ENCODE results near the gene MITD1. TPM values are rescaled to one million over a fixed set of nuclear protein-coding genes. Genes with fewer than 3 reads are reported as not detected.

Gene MITD1
- total RNA-seq, 2 experiments from 2014 or later = 66.3 to 70.9 TPM

GRCh38 chr2:99187011-99187410, 6.2 kb upstream of the MITD1 start:
- H3K9me3 Mint-ChIP-seq (ENCODE audit: low read depth) = no peaks in the 10 kb centered on the region
- H3K4me1 Mint-ChIP-seq = peaks cover 32% of the 10 kb centered on the region
- H3K27ac Mint-ChIP-seq = no peak overlapping the region
- H3K36me3 Mint-ChIP-seq (ENCODE audit: low read depth) = peaks cover 29% of the 10 kb centered on the region
- no peak for ATAC-seq
- ChIA-PET CTCF (no interaction called here), POLR2A (no interaction called here)
- H3K4me3 Mint-ChIP-seq = no peak overlapping the region
- no peak for DNase-seq
- intact Hi-C loops (cut with DNase I, micrococcal nuclease) = no loop called here
- H3K27me3 Mint-ChIP-seq = no peaks in the 10 kb centered on the region

- H3K4me1 Mint-ChIP-seq = peaks cover 41% of the 10 kb centered on the region
- no peaks in the 10 kb centered on the region for H3K9me3 Mint-ChIP-seq (ENCODE audit: low read depth)
- intact Hi-C loops (cut with DNase I, micrococcal nuclease) = loop anchor here (5.0 kb wide), 3 partner anchors 227 to 418 kb away; no protein-coding TSS in a partner anchor
- H3K4me3 Mint-ChIP-seq = no peak overlapping the region
- peaks cover 18% of the 10 kb centered on the region for H3K36me3 Mint-ChIP-seq (ENCODE audit: low read depth)
- H3K27me3 Mint-ChIP-seq = no peaks in the 10 kb centered on the region
- ATAC-seq (no peak), DNase-seq (no peak)
- H3K27ac Mint-ChIP-seq = no peak overlapping the region
- POLR2A ChIA-PET = no interaction called here
- CTCF ChIA-PET = interaction anchor here (1.0 kb wide), 2 partner anchors 13 to 17 kb away, joined by 3 to 5 read pairs; no protein-coding TSS in a partner anchor
Measured at GRCh38 chr2:99184811-99185210, 4.0 kb upstream of the MITD1 start.

- intact Hi-C loops (cut with DNase I, micrococcal nuclease) = loop anchor here (5.0 kb wide), 3 partner anchors 229 to 416 kb away; no protein-coding TSS in a partner anchor
- H3K36me3 Mint-ChIP-seq (ENCODE audit: low read depth) = peaks cover 17% of the 10 kb centered on the region
- H3K27me3 Mint-ChIP-seq = no peaks in the 10 kb centered on the region
- H3K4me3 Mint-ChIP-seq = peak overlapping the region; percentile 3
- ATAC-seq (no peak), DNase-seq (no peak)
- peaks cover 51% of the 10 kb centered on the region for H3K4me1 Mint-ChIP-seq
- ChIA-PET CTCF (interaction anchor here (0.6 kb wide), 1 partner anchor 43 kb away, joined by 4 read pairs; no protein-coding TSS in a partner anchor), POLR2A (interaction anchor here (0.6 kb wide), 1 partner anchor 26 kb away, joined by 3 read pairs; no protein-coding TSS in a partner anchor)
- no peaks in the 10 kb centered on the region for H3K9me3 Mint-ChIP-seq (ENCODE audit: low read depth)
- H3K27ac Mint-ChIP-seq = no peak overlapping the region
Measured at GRCh38 chr2:99183025-99183424, 2.2 kb upstream of the MITD1 start.

- Mint-ChIP-seq H3K9me3 (ENCODE audit: low read depth) (no peaks in the 10 kb centered on the region), H3K27ac (peak overlapping the region; percentile 99), H3K27me3 (no peaks in the 10 kb centered on the region), H3K36me3 (ENCODE audit: low read depth) (peaks cover 21% of the 10 kb centered on the region), H3K4me3 (peak overlapping the region; percentile 96), H3K4me1 (peaks cover 57% of the 10 kb centered on the region)
- intact Hi-C loops (cut with DNase I, micrococcal nuclease) = loop anchor here (1.0 to 5.0 kb wide), 8 partner anchors 26 to 573 kb away; partner anchors contain the start of genes TXNDC9 (in 2 of the 2), C2orf15 (in 1 of the 2), COA5 (in 1 of the 2) and REV1 (in 1 of the 2)
- POLR2A ChIA-PET = no interaction called here
- ATAC-seq (no peak), DNase-seq (no peak)
- CTCF ChIA-PET = interaction anchor here (1.0 to 3.3 kb wide), 3 partner anchors 13 to 532 kb away, joined by 3 to 19 read pairs (median 5); partner anchors contain the start of genes LIPT1 and TSGA10
Measured at GRCh38 chr2:99181624-99182000, 754 bp upstream of the MITD1 start.

GRCh38 chr2:99171377-99172140, 9.3 kb downstream of the MITD1 start:
- H3K4me1 Mint-ChIP-seq = peaks cover 30% of the 10 kb centered on the region
- intact Hi-C loops (cut with DNase I, micrococcal nuclease) = no loop called here
- H3K9me3 Mint-ChIP-seq (ENCODE audit: low read depth) = no peaks in the 10 kb centered on the region
- ATAC-seq (peak; percentile 51), DNase-seq (no peak)
- peak overlapping the region; percentile 77 for H3K27ac Mint-ChIP-seq
- ChIA-PET CTCF (interaction anchor here (1.2 to 1.3 kb wide), 2 partner anchors 9 to 14 kb away, joined by 3 read pairs; partner anchors contain the start of genes MITD1 and MRPL30), POLR2A (no interaction called here)
- H3K36me3 Mint-ChIP-seq (ENCODE audit: low read depth) = peaks cover 54% of the 10 kb centered on the region
- H3K4me3 Mint-ChIP-seq = no peak overlapping the region
- H3K27me3 Mint-ChIP-seq = no peaks in the 10 kb centered on the region

GRCh38 chr2:99169534-99169933, 11.3 kb downstream of the MITD1 start:
- Mint-ChIP-seq H3K9me3 (ENCODE audit: low read depth) (no peaks in the 10 kb centered on the region), H3K27ac (no peak overlapping the region), H3K27me3 (no peaks in the 10 kb centered on the region), H3K36me3 (ENCODE audit: low read depth) (peaks cover 56% of the 10 kb centered on the region), H3K4me1 (peaks cover 23% of the 10 kb centered on the region), H3K4me3 (no peak overlapping the region)
- ChIA-PET CTCF (interaction anchor here (0.8 to 4.5 kb wide), 2 partner anchors 11 to 34 kb away, joined by 3 to 19 read pairs; partner anchors contain the start of genes MITD1 and MRPL30), POLR2A (no interaction called here)
- DNase-seq (no peak), ATAC-seq (no peak)
- intact Hi-C loops (cut with DNase I, micrococcal nuclease) = no loop called here

GRCh38 chr2:99166218-99166617, 14.6 kb downstream of the MITD1 start:
- Mint-ChIP-seq H3K4me3 (no peak overlapping the region), H3K36me3 (ENCODE audit: low read depth) (peaks cover 48% of the 10 kb centered on the region), H3K27me3 (no peaks in the 10 kb centered on the region), H3K9me3 (ENCODE audit: low read depth) (no peaks in the 10 kb centered on the region), H3K4me1 (peaks cover 12% of the 10 kb centered on the region), H3K27ac (no peak overlapping the region)
- ATAC-seq (no peak), DNase-seq (no peak)
- intact Hi-C loops (cut with DNase I, micrococcal nuclease) = no loop called here
- ChIA-PET POLR2A (no interaction called here), CTCF (interaction anchor here (0.6 to 4.5 kb wide), 4 partner anchors 11 to 88 kb away, joined by 3 to 19 read pairs (median 6); partner anchors contain the start of genes MITD1 and MRPL30)

- Mint-ChIP-seq H3K36me3 (ENCODE audit: low read depth) (peaks cover 28% of the 10 kb centered on the region), H3K27ac (peak overlapping the region; percentile 43), H3K4me1 (peaks cover 28% of the 10 kb centered on the region), H3K4me3 (no peak overlapping the region), H3K27me3 (no peaks in the 10 kb centered on the region), H3K9me3 (ENCODE audit: low read depth) (no peaks in the 10 kb centered on the region)
- ChIA-PET POLR2A (interaction anchor here (0.5 kb wide), 1 partner anchor 467 kb away, joined by 4 read pairs; no protein-coding TSS in a partner anchor), CTCF (interaction anchor here (1.1 kb wide), 1 partner anchor 225 kb away, joined by 3 read pairs; no protein-coding TSS in a partner anchor)
- intact Hi-C loops (cut with DNase I, micrococcal nuclease) = loop anchor here (10.0 kb wide), 3 partner anchors 325 to 1165 kb away; partner anchors contain the start of gene TMEM131 (in 1 of the 2)
- ATAC-seq (no peak), DNase-seq (no peak)
Measured at GRCh38 chr2:99159594-99159993, 21.3 kb downstream of the MITD1 start.

- no peak overlapping the region for H3K4me3 Mint-ChIP-seq
- intact Hi-C loops (cut with DNase I, micrococcal nuclease) = loop anchor here (10.0 kb wide), 3 partner anchors 326 to 1164 kb away; partner anchors contain the start of gene TMEM131 (in 1 of the 2)
- peaks cover 28% of the 10 kb centered on the region for H3K4me1 Mint-ChIP-seq
- no peak for ATAC-seq
- ChIA-PET CTCF (interaction anchor here (0.8 to 1.1 kb wide), 3 partner anchors 10 to 226 kb away, joined by 3 read pairs; partner anchors contain the start of genes MITD1 and MRPL30), POLR2A (no interaction called here)
- no peaks in the 10 kb centered on the region for H3K9me3 Mint-ChIP-seq (ENCODE audit: low read depth)
- no peak overlapping the region for H3K27ac Mint-ChIP-seq
- DNase-seq = no peak
- no peaks in the 10 kb centered on the region for H3K27me3 Mint-ChIP-seq
- H3K36me3 Mint-ChIP-seq (ENCODE audit: low read depth) = peaks cover 24% of the 10 kb centered on the region
Measured at GRCh38 chr2:99158599-99158998, 22.3 kb downstream of the MITD1 start.

- DNase-seq (no peak), ATAC-seq (no peak)
- no peak overlapping the region for H3K4me3 Mint-ChIP-seq
- POLR2A ChIA-PET = no interaction called here
- peak overlapping the region; percentile 40 for H3K27ac Mint-ChIP-seq
- CTCF ChIA-PET = interaction anchor here (0.7 to 1.3 kb wide), 4 partner anchors 14 to 191 kb away, joined by 3 read pairs; partner anchors contain the start of gene EIF5B
- H3K27me3 Mint-ChIP-seq = no peaks in the 10 kb centered on the region
- no peaks in the 10 kb centered on the region for H3K9me3 Mint-ChIP-seq (ENCODE audit: low read depth)
- intact Hi-C loops (cut with DNase I, micrococcal nuclease) = loop anchor here (10.0 kb wide), 3 partner anchors 328 to 1162 kb away; partner anchors contain the start of gene TMEM131 (in 1 of the 2)
- peaks cover 28% of the 10 kb centered on the region for H3K4me1 Mint-ChIP-seq
- H3K36me3 Mint-ChIP-seq (ENCODE audit: low read depth) = peaks cover 18% of the 10 kb centered on the region
Measured at GRCh38 chr2:99156891-99157290, 24.0 kb downstream of the MITD1 start.

All from activated CD4-positive, alpha-beta T cell treated with anti-CD3 and anti-CD28 coated beads for 36 hours (primary cell).